Duodenal mucosa (tissue), 2 donors: ENCODE results near the gene VIL1.

Source experiments
- H3K27ac ChIP-seq: one replicate; pipeline ENCODE4 v1.7.0; 2013; ENCODE audit warnings: low read depth, low read length
- H3K27me3 ChIP-seq, 2 donors: one replicate each; pipeline ENCODE4 v1.7.0; 2013; ENCODE audit warnings: low read length in 2 of 2, control low read depth in 1 of 2; ENCODE audit not compliant: insufficient read depth in 2 of 2, control insufficient read depth in 1 of 2
- H3K36me3 ChIP-seq, 2 donors: one replicate each; pipeline ENCODE4 v1.7.0; 2013; ENCODE audit warnings: low read length in 2 of 2, control low read depth in 1 of 2; ENCODE audit not compliant: insufficient read depth in 2 of 2, control insufficient read depth in 1 of 2
- H3K4me1 ChIP-seq, 2 donors: one replicate each; pipeline ENCODE4 v1.7.0; 2013; ENCODE audit warnings: low read length in 2 of 2, control low read depth in 1 of 2; ENCODE audit not compliant: insufficient read depth in 2 of 2, control insufficient read depth in 1 of 2
- H3K4me3 ChIP-seq, 2 donors: one replicate each; pipeline ENCODE4 v1.7.0; 2013; ENCODE audit warnings: low read length in 2 of 2, low read depth in 1 of 2
- H3K9ac ChIP-seq, 2 donors: one replicate each; pipeline ENCODE4 v1.7.0; 2013; ENCODE audit warnings: low read length in 2 of 2, low read depth in 1 of 2
- H3K9me3 ChIP-seq, 2 donors: one replicate each; pipeline ENCODE4 v1.7.0; 2013; ENCODE audit warnings: low read length in 2 of 2, control low read depth in 1 of 2; ENCODE audit not compliant: control insufficient read depth in 1 of 2

The VIL1 gene

GRCh38 chr2:218400167-218400929, 18.6 kb upstream of the VIL1 start:
- H3K27me3 ChIP-seq: no peaks in the 10 kb centered on the region
- no peaks in the 10 kb centered on the region for H3K9me3 ChIP-seq
- peak overlapping the region; percentile 68 to 82 for H3K9ac ChIP-seq
- H3K27ac ChIP-seq: peak overlapping the region; percentile 90
- peaks cover 19 to 38% of the 10 kb centered on the region in 2 donors for H3K36me3 ChIP-seq
- peak overlapping the region; percentile 79 to 84 for H3K4me3 ChIP-seq
- peaks cover 42 to 53% of the 10 kb centered on the region in 2 donors for H3K4me1 ChIP-seq

- Histone ChIP-seq H3K4me3 (peak overlapping the region; percentile 79 to 84), H3K27ac (peak overlapping the region; percentile 90), H3K9me3 (no peaks in the 10 kb centered on the region), H3K9ac (peak overlapping the region; percentile 68 to 82), H3K27me3 (no peaks in the 10 kb centered on the region), H3K4me1 (peaks cover 44 to 55% of the 10 kb centered on the region in 2 donors), H3K36me3 (peaks cover 19 to 39% of the 10 kb centered on the region in 2 donors)
These were observed 17.7 kb upstream of the VIL1 start for GRCh38 chr2:218400930-218401881.

DNA sequence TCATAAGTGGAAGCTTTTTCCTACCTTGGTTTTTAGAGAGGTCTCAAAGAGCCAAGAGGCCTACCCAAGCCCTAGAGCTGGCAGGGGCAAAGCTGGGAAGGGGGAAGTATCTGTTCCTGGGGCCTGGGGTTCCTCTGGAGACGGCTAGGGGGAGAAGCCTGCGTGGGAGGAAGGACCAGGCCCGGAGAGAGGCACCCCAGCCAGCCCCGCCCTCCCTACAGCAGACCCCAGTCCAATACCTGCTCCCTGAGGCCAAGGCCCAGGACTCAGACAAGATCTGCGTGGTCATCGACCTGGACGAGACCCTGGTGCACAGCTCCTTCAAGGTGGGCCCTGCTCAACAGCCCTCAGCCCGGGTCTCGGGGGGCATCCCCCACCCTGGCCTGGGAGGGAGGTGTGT, 17.0 kb upstream of the VIL1 start:
- H3K27me3 ChIP-seq: no peaks in the 10 kb centered on the region
- peak overlapping the region; percentile 68 to 72 for H3K9ac ChIP-seq
- H3K9me3 ChIP-seq: no peaks in the 10 kb centered on the region
- H3K4me1 ChIP-seq: peaks cover 44 to 55% of the 10 kb centered on the region in 2 donors
- no peak overlapping the region for H3K27ac ChIP-seq
- peak overlapping the region in 1 of 2 donors; percentile 79 for H3K4me3 ChIP-seq
- peaks cover 19 to 39% of the 10 kb centered on the region in 2 donors for H3K36me3 ChIP-seq

DNA sequence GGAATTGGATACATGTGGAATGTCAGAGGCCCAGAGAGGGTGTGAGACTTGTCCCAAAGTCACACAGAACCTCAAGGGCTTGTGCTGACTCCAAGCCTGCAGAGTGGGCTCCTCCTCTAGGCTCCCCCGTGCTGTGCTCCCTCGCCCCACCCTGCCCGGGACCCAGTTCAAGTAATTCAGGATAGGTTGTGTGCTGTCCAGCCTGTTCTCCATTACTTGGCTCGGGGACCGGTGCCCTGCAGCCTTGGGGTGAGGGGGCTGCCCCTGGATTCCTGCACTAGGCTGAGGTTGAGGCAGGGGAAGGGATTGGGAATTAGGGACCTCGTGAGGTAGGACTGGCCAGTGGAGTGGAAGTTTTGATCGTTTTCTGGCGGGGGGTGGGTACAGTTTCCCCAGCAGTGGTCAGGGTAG, 16.4 kb upstream of the VIL1 start:
- peaks cover 19 to 39% of the 10 kb centered on the region in 2 donors for H3K36me3 ChIP-seq
- H3K4me3 ChIP-seq: no peak overlapping the region
- H3K9me3 ChIP-seq: no peaks in the 10 kb centered on the region
- no peak overlapping the region for H3K27ac ChIP-seq
- H3K4me1 ChIP-seq: peaks cover 42 to 55% of the 10 kb centered on the region in 2 donors
- H3K9ac ChIP-seq: no peak overlapping the region
- no peaks in the 10 kb centered on the region for H3K27me3 ChIP-seq

GRCh38 chr2:218402911-218403411, 16.0 kb upstream of the VIL1 start:
- Histone ChIP-seq H3K9ac (no peak overlapping the region), H3K36me3 (peaks cover 19 to 39% of the 10 kb centered on the region in 2 donors), H3K4me1 (peaks cover 38 to 54% of the 10 kb centered on the region in 2 donors), H3K9me3 (no peaks in the 10 kb centered on the region), H3K27me3 (no peaks in the 10 kb centered on the region), H3K27ac (no peak overlapping the region), H3K4me3 (no peak overlapping the region)

DNA sequence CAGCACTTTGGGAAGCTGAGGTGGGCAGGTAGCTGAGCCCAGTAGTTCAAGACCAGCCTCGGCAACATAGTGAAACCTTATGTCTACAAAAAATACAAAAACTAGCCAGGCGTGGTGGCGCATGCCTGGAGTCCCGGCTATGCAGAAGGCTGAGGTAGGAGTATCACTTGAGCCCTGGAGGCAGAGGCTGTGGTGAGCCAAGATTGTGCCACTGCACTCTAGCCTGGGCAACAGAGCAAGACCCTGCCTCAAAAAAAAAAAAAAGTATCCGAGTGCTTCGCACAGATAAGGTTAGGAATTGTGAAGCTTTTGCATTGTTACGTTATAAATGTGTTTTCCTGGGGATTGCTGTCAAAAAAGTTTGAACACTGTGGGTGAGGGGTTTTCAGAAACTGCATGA, 15.1 kb upstream of the VIL1 start:
- Histone ChIP-seq H3K4me3 (no peak overlapping the region), H3K9me3 (no peaks in the 10 kb centered on the region), H3K4me1 (peaks cover 35 to 50% of the 10 kb centered on the region in 2 donors), H3K27me3 (no peaks in the 10 kb centered on the region), H3K27ac (no peak overlapping the region), H3K36me3 (peaks cover 19 to 39% of the 10 kb centered on the region in 2 donors), H3K9ac (no peak overlapping the region)

GRCh38 chr2:218404351-218405085, 14.4 kb upstream of the VIL1 start:
- no peak overlapping the region for H3K9ac ChIP-seq
- H3K27ac ChIP-seq: no peak overlapping the region

DNA sequence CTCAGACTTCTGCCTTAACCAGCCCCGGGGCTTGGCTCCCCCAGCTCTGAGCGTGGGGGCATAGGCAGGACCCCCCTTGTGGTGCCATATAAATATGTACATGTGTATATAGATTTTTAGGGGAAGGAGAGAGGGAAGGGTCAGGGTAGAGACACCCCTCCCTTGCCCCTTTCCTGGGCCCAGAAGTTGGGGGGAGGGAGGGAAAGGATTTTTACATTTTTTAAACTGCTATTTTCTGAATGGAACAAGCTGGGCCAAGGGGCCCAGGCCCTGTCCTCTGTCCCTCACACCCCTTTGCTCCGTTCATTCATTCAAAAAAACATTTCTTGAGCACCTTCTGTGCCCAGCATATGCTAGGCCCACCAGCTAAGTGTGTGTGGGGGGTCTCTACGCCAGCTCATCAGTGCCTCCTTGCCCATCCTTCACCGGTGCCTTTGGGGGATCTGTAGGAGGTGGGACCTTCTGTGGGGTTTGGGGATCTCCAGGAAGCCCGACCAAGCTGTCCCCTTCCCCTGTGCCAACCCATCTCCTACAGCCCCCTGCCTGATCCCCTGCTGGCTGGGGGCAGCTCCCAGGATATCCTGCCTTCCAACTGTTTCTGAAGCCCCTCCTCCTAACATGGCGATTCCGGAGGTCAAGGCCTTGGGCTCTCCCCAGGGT, 13.7 kb upstream of the VIL1 start:
- H3K9me3 ChIP-seq: no peaks in the 10 kb centered on the region
- no peaks in the 10 kb centered on the region for H3K27me3 ChIP-seq
- H3K9ac ChIP-seq: peak overlapping the region; percentile 51 to 60
- H3K36me3 ChIP-seq: peaks cover 19 to 39% of the 10 kb centered on the region in 2 donors
- H3K27ac ChIP-seq: peak overlapping the region; percentile 90
- H3K4me3 ChIP-seq: peak overlapping the region; percentile 65 to 66
- H3K4me1 ChIP-seq: peaks cover 35 to 46% of the 10 kb centered on the region in 2 donors

More at GRCh38 chr2:218404351-218405085, 14.4 kb upstream of the VIL1 start:
- Histone ChIP-seq H3K4me3 (no peak overlapping the region), H3K9me3 (no peaks in the 10 kb centered on the region), H3K4me1 (peaks cover 35 to 46% of the 10 kb centered on the region in 2 donors), H3K36me3 (peaks cover 19 to 39% of the 10 kb centered on the region in 2 donors), H3K27me3 (no peaks in the 10 kb centered on the region)

- Histone ChIP-seq H3K4me1 (peaks cover 35 to 46% of the 10 kb centered on the region in 2 donors), H3K36me3 (peaks cover 19 to 39% of the 10 kb centered on the region in 2 donors), H3K27ac (peak overlapping the region; percentile 90), H3K9me3 (no peaks in the 10 kb centered on the region), H3K27me3 (no peaks in the 10 kb centered on the region), H3K4me3 (peak overlapping the region; percentile 65 to 66), H3K9ac (peak overlapping the region; percentile 51 to 60)
These were observed 13.1 kb upstream of the VIL1 start for GRCh38 chr2:218405746-218406208.
